Smooth muscle cell (in vitro differentiated cells): ENCODE data around the gene EPB41L3. TPM values are rescaled to one million over a fixed set of nuclear protein-coding genes. Genes with fewer than 3 reads are reported as not detected.

ENCODE experiments used
- DNase-seq: peaks from one replicate; lab custom pipeline; 2025; ENCODE audit not compliant: unreplicated experiment; lab: John Stamatoyannopoulos, UW
- H2AFZ ChIP-seq: fragments of 200-600 bp; sonication (generic); 2 replicates; pipeline ENCODE4 v1.6.0; 2016; ENCODE audit warnings: antibody characterized with exemption, low read depth, mild to moderate bottlenecking
- H3F3A ChIP-seq: fragments of 200-600 bp; sonication (generic); 2 replicates; pipeline ENCODE4 v1.6.0; 2017; ENCODE audit warnings: antibody characterized with exemption, low read depth
- H3K27ac ChIP-seq: fragments of 200-600 bp; sonication (generic); 2 replicates; pipeline ENCODE4 v1.5.1; 2016; ENCODE audit warnings: low read depth, mild to moderate bottlenecking
- H3K27me3 ChIP-seq: fragments of 200-600 bp; sonication (generic); 2 replicates; pipeline ENCODE4 v1.6.1; 2016; ENCODE audit warnings: low read depth, mild to moderate bottlenecking
- H3K36me3 ChIP-seq: fragments of 200-600 bp; sonication (generic); 2 replicates; pipeline ENCODE4 v1.5.1; 2016; ENCODE audit warnings: low read depth
- H3K4me1 ChIP-seq: fragments of 200-600 bp; sonication (generic); 2 replicates; pipeline ENCODE4 v1.5.1; 2016; ENCODE audit warnings: low read depth
- H3K4me2 ChIP-seq: fragments of 200-600 bp; sonication (generic); 2 replicates; pipeline ENCODE4 v1.6.0; 2016; ENCODE audit warnings: mild to moderate bottlenecking
- H3K4me3 ChIP-seq: fragments of 200-600 bp; sonication (generic); 2 replicates; pipeline ENCODE4 v1.5.1; 2016; ENCODE audit warnings: mild to moderate bottlenecking
- H3K79me2 ChIP-seq: fragments of 200-600 bp; sonication (generic); 2 replicates; pipeline ENCODE4 v1.6.0; 2016; ENCODE audit warnings: low read depth, mild to moderate bottlenecking
- H3K9ac ChIP-seq: fragments of 200-600 bp; sonication (generic); 2 replicates; pipeline ENCODE4 v1.6.0; 2016; ENCODE audit warnings: low read depth
- H3K9me3 ChIP-seq: fragments of 200-600 bp; sonication (generic); replicated peaks from 2 replicates; pipeline ENCODE4 v1.5.1; 2016; ENCODE audit warnings: low read depth
- H4K20me1 ChIP-seq: fragments of 200-600 bp; sonication (generic); 2 replicates; pipeline ENCODE4 v1.6.0; 2016; ENCODE audit warnings: low read depth
- CTCF ChIP-seq: fragments of 200-600 bp; sonication (generic); IDR thresholded peaks from 2 replicates; pipeline ENCODE4 v1.5.1; 2017; ENCODE audit warnings: borderline replicate concordance, mild to moderate bottlenecking, antibody characterized with exemption; ENCODE audit not compliant: insufficient read depth, poor library complexity, severe bottlenecking
- WGBS: methylation state at CpG from one replicate; pipeline ENCODE4 v1.1.7; 2016; ENCODE audit warnings: low lambda C conversion rate; 5-methylcytosine and 5-hydroxymethylcytosine counted together
- polyA plus RNA-seq: library from polyadenylated mRNA; unstranded; fragments of >200 nt; fragmentation: Nextera tagmentation; extraction: Ambion mirVana; gene quantifications from 2 replicates; pipeline ENCODE4 v1.2.1, GENCODE V29; 2016
- total RNA-seq: library from RNA; depleted of rRNA; stranded (reverse); fragments of >200 nt; gene quantifications from 2 replicates; pipeline ENCODE4 v1.2.3, GENCODE V29; 2014

Gene EPB41L3
- total and polyA plus RNA-seq, 2 experiments from 2014 or later: 11.5 to 26.9 TPM

- Histone ChIP-seq H3K4me1 (peaks cover 7% of the 10 kb centered on the region), H3K4me2 (no peak overlapping the region), H3F3A (no peaks in the 10 kb centered on the region), H4K20me1 (no peaks in the 10 kb centered on the region), H2AFZ (no peak overlapping the region), H3K36me3 (no peaks in the 10 kb centered on the region), H3K27me3 (no peaks in the 10 kb centered on the region), H3K9me3 (no peaks in the 10 kb centered on the region), H3K9ac (no peak overlapping the region), H3K4me3 (no peak overlapping the region), H3K79me2 (no peaks in the 10 kb centered on the region), H3K27ac (no peak overlapping the region)
- 61% methylated on average over 8 of the region's 8 CpGs for WGBS
- no peak for DNase-seq
- no peak for TF ChIP-seq CTCF
Observed at GRCh38 chr18:5475267-5475666, 68.5 kb downstream of the EPB41L3 start.

GRCh38 chr18:5469340-5469739, 74.5 kb downstream of the EPB41L3 start:
- 95% methylated on average over 13 of the region's 13 CpGs for WGBS
- H3K9ac ChIP-seq: no peak overlapping the region
- no peaks in the 10 kb centered on the region for H3K9me3 ChIP-seq
- no peaks in the 10 kb centered on the region for H3F3A ChIP-seq
- H3K4me1 ChIP-seq: no peaks in the 10 kb centered on the region
- DNase-seq: no peak
- no peak overlapping the region for H2AFZ ChIP-seq
- no peak overlapping the region for H3K4me3 ChIP-seq
- H3K27me3 ChIP-seq: no peaks in the 10 kb centered on the region
- no peak for TF ChIP-seq CTCF
- no peaks in the 10 kb centered on the region for H3K36me3 ChIP-seq
- H3K27ac ChIP-seq: no peak overlapping the region
- no peak overlapping the region for H3K4me2 ChIP-seq
- no peaks in the 10 kb centered on the region for H4K20me1 ChIP-seq
- no peaks in the 10 kb centered on the region for H3K79me2 ChIP-seq

- Histone ChIP-seq H4K20me1 (no peaks in the 10 kb centered on the region), H3K36me3 (no peaks in the 10 kb centered on the region), H3K27ac (no peak overlapping the region), H2AFZ (no peak overlapping the region), H3K4me3 (no peak overlapping the region), H3F3A (no peaks in the 10 kb centered on the region), H3K27me3 (no peaks in the 10 kb centered on the region), H3K79me2 (no peaks in the 10 kb centered on the region), H3K4me2 (no peak overlapping the region), H3K4me1 (no peaks in the 10 kb centered on the region), H3K9me3 (no peaks in the 10 kb centered on the region), H3K9ac (no peak overlapping the region)
- TF ChIP-seq CTCF: no peak
- 95% methylated on average over 9 of the region's 9 CpGs for WGBS
- no peak for DNase-seq
Observed at GRCh38 chr18:5468394-5468793, 75.4 kb downstream of the EPB41L3 start.

- Histone ChIP-seq H3F3A (no peaks in the 10 kb centered on the region), H2AFZ (no peak overlapping the region), H3K9ac (no peak overlapping the region), H3K4me1 (no peaks in the 10 kb centered on the region), H3K36me3 (no peaks in the 10 kb centered on the region), H3K4me2 (no peak overlapping the region), H3K79me2 (no peaks in the 10 kb centered on the region), H3K9me3 (no peaks in the 10 kb centered on the region), H3K4me3 (no peak overlapping the region), H3K27me3 (no peaks in the 10 kb centered on the region), H4K20me1 (no peaks in the 10 kb centered on the region), H3K27ac (no peak overlapping the region)
- no peak for DNase-seq
- no peak for TF ChIP-seq CTCF
- WGBS: 98% methylated on average over 6 of the region's 6 CpGs
Observed at GRCh38 chr18:5467671-5468070, 76.1 kb downstream of the EPB41L3 start.
